ENCODE data around the gene TRPV3.

Gene TRPV3

DNA sequence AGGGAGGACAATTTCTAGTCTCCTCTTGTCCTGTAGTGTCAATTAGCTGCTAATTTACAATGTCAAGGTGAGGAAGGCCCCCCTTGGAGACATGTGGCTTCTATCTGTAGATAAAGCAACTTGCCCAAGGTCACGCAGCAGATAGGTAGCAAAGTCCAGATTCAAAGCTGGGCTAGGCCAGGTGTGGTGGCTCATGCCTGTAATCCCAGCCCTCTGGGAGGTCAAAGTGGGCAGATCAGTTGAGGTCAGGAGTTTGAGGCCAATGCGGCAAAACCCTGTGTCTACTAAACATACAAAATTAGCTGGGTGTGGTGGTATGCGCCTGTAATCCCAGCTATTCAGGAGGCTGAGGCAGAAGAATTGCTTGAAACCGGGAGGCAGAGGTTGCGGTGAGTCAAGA, 11.1 kb downstream of the TRPV3 start:
- DNase-seq: no peak

DNA sequence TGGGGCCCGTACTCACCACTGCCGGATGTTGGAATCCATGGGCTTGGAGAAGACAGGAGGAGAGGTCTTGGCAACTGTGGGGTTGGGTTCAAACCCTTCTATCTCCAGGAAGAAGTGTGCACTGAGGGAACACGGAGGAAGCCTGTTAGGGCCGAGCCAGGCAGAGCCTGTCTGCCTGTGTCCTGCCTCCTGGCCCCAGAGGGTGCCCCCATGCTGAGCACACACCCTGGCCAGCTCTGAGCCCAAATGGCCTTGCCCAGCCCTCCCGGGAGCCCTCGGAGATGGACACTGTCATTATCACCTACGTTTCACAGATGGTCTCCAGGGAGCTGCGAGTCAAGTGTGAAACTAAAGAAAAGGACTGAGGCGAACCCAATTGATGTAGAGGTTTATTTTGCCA, 12.5 kb downstream of the TRPV3 start:
- DNase-seq: no peak

DNA sequence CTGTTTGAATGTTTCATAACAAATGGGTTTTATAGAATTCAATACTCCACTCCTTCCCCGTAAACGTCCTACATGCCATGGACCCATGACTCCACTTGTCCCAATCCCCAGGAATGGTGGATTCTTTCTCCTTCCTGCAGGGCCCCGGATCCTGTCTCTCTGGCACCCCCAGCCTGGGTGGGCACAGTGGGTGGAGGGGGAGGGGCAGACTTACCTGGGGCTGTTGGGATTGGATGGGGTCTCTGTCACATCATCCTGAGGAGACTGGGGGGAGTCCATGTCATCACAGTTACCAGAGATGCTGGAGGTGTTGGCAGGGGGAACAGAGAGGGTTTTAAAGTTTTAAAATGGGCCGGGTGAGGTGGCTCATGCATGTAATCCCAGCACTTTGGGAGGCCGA, 13.2 kb downstream of the TRPV3 start:
- DNase-seq: no peak

DNA sequence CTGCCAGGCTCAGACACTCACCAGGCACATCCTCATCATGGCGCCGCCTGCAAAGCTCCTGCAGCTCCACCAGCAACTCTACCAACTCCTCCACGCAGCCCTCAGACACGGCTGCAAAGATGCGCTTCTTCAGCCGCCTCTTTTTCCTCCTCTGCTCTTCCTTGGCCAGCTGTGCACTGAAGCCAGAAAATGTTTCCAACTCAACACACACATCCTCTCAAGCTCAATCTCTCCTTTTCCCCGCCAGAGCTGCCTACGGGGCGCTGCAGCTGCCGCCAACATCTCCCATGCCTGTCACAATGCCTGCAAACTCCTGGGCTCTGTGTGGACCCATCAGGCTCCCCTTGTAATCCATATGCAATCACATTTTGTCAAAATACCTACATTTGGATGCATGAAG, 14.2 kb downstream of the TRPV3 start:
- DNase-seq: no peak

DNA sequence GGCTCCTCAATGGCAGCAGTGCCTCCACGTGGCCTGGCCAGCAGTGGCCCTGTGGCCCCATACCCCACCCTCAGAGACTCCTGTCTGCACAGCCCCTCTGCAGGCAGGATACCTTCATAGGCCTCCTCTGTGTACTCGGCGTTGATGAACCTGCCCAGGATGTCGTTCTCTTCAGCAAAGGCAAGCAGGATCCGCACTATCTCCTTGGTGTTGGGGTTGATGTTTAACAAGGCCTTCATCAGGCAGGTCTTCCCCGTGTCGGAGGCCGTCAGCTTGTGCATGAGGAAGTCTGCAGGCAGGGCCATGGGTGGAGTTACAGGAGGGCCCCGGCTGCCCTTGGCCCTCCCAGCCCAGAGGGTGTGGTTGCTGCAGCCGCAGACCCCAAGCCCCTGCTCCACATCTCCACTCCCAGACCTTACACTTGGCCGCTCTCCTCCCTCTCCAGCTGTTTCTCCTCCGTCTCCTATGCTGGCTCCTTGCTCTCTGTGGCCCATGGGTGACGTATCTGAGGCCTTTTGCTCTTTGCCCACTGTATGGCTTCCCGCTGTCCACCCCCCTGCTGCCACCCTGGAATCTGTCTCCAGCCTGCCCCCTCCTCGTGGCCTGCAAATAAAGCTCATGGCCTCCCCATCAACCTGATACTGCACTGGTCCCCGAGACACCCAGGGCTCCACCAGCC, 15.1 kb downstream of the TRPV3 start:
- DNase-seq: no peak

DNA sequence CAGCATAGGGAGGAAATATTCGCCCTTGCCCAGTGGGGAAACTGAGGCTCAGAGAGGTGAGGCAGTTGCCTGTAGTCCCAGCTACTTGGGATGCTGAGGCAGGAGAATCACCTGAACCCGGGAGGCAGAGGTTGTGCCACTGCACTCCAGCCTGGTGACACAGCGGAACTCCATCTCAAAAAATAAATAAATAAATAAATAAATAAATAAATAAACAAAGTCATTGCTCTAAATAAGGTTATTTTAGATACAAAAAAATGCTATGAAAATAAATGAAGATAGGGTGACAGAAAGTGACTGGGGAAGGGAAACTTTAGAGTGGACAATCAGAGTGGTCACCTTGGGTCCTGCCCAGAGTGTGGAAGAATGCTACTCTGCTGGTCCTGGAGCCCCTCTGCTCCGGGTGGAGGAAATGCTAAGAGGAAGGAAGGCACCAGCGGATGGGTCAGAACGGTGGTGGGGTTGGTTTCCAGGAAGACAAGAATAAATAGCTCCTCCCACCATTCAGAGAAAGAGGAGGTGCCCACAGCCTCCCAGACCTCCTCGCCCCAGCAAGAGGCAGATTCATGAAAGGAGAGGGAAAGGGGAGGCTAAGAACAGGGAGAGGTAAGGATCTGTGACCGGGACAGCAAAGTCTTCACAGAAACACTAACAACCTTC, 17.6 kb downstream of the TRPV3 start:
- DNase-seq: no peak

DNA sequence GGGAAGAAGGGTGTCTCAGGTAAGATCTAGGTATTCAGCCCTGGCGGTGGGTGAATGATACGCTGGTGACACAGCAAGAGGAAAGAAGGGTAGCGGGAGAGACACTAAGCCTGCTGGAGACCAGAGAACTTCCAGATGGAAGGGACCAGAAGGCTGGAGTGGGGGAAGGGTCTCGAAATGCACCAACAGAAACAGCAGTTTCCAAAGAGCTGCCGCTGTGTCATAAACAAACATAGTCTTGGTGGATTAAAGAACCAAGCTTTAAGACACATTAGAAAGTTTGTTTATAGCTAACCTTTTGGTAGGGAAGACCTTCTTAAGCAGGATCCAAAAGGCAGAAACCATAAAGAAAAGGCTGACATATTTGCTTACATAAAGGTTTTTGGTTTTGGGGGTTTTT, 20.9 kb downstream of the TRPV3 start:
- DNase-seq: no peak

DNA sequence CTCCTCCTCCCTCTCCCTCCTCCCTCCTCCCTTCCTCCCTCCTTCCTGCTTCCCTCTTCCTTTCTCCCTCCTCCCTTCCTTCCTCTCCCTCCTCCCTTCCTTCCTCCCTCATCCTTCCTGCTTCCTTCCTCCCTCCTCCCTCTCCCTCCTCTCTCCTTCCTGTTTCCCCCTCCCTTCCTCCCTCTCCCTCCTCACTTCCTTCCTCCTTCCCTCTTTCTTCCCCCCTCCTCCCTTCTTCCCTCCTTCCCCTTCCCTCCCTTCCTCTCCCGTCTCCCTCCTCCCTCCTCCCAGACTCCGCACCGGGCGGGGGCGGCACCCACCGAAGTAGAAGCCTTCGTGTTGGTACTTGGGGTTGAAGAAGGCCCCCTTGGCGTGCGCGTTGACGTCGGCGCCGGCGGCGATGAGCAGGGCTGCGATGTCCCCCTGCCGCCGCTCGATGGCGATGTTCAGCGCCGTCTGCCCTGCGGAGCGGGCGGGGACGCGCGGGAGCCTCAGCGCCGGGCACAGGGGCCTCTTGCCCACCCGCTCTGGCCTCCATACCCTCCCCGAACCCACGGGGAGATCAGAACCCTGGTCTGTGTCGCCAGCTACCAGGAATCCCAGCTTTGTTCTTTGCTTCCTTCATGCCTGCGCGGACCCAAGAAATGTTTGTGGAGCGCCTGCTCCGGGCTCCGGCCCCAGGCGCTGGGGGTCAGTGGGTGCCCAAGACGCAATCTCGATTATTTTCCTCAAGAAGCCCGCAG, 22.2 kb downstream of the TRPV3 start:
- DNase-seq: no peak

DNA sequence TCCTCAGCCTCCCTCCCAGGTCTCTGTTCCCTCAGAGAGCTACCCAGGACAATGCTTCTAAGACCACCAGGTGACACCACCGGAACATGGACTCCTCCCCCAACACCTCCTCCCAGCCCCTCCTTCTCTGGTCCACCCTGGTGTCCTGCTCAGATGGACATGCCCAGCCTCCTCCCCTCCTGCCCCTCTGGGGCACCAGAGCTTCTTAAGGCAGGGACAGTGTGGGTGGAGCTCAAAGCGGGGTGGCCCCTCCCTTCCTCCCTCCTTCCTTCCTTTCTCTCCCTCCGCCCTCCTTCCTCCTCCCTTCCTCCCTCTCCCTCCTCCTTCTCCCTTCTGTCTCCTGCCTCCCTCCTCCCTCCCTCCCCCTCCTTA, 22.7 kb downstream of the TRPV3 start:
- DNase-seq: no peak

DNA sequence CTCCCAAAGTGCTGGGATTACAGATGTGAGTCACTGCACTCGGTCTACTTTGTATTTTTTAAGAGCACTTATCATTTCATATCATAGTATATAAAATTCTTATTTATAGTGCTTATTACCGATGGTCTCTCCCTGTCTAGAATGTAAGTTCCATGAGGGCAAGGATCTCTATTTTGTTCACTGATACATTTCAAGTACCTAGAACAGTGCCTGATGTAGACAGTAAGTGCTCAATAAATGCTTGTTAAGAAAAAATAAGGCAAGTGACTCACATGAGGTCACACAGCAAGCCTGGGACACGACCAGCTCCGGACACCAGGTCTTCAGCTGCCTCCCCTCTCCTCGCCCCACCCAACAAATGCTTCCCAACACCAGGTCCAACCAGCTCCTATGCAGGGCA, 23.9 kb downstream of the TRPV3 start:
- DNase-seq: no peak

DNA sequence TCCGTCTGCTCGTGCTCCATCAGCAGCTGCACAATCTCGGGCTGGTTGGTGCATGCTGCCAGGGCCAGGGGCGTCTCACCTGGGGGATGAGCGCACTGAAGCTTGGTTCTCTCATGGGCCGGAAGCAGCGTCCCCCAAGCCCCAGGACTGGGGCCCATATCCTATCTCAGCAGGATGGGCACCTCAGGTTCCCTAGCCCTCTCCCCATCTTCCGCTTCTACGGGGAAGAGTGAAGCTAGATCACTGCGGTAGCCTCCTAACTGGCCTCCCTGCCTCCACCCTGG, 24.8 kb downstream of the TRPV3 start:
- DNase-seq: no peak

DNA sequence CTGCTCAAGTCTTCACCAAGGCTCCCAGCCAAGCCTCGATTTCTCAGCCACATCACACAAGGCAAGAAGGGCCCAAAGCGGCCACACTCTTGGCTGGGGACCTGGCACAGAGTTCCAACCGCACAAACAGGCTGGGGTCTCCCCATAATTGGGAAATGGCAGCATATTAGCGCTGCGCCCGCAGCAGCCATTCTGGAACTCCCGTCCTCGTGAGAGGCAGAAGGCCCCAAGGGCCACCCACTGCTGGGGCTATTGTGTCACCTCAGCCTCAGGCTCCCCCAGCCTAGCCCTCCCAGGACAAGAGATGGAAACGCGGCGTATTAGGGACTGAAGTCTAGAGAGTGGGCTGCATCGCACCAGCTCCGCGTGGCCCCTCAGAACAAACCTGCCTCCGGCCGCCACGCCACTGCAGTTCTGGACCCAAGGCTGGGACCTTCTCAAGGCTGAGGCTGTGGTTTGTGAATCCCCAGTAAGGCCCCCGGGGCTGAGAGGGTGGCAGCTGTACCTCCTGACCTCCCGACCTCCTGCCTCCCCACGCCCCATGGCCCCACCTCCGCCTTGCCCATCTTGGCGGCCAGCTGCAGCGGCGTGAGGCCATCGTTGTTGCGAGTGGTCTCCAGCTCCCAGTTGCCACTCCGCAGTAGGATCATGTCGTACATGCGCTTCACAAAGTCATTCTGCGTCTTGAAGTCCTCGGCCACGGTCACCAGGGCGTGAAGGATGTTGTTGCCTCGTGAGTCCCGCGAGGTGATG, 25.3 kb downstream of the TRPV3 start:
- no peak for DNase-seq

DNA sequence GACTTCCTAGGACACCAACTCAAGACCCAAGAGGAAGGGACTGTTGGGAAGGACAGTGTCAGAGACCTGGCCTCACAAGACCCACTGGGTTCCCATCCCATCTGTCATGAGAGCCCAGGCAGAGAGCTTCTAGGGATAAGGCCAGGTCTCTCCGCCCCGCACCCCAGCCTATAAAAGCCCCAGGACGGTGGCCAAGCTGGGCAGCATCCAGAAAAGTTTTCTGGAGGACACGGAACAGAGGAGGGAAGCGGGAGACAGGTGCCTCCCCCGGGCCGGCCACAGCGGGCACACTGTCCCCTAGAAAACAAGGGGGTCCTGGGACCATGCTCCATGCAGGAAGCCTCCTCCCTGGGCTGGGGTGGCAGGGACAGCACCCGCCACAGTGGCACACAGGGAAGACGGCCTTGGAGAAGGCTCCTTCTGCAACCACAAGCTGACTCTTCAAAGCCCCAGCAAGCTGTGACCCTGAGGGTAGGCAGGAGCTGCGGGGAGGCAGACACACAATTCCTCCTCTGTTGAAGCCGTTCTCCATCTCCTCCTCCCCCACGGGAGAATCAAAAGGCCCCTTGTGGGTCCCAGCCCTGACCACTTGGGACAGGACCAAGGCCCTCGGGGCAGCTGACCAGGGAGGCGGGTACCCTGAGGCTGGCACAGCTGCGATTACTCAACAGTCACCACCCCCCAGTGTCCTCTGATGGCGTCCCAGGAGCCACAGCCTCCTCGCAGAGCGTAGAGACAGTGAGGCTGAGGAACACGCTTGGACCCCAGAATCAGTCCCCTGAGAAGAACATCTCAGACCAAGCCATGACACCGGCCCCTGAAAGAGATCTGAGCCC, 26.1 kb downstream of the TRPV3 start:
- no peak for DNase-seq

DNA sequence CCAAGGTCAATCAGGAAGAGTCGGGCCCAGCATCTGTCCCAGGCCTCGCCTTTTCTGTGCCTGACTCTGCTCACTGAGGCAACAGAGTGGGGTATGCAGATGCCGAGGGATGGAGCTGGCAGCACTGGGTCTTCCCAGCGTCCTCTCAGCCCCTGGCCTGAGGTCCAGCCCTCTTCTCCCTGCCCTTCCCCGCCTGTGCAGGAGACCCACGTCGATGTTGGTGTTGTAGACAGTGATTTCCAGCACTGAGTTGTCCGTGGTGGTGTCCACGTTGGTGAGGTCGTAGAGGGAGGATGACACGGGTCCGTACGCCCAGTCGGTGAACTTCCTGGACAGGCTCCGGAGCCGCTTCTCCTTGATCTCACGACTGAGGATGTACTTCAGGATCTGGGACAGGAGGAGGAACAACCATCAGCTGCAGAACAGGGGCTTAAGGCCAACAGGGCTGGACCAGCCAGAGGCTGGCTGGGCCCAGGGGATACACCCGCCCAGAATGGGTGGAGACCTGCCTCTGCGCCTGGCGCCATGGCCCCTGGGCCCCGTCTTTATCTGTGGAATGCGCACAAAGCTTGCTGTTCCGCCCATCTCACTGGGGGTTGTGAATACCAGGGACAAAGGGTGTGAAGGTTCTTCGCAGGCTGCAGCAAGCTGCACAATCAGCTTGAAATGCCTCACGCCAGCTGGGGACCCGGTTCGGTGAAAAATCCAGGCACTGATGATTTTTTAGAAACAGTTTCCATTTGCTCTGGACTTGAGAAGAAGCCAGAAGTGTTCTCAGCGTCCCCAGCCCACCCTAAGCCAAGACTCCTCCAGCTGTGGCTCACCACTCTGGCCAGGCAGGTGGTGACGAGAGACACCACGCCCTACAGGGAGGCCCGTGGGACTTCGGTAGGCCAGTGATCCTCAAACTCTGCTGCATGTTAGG, 27.5 kb downstream of the TRPV3 start:
- DNase-seq: no peak

DNA sequence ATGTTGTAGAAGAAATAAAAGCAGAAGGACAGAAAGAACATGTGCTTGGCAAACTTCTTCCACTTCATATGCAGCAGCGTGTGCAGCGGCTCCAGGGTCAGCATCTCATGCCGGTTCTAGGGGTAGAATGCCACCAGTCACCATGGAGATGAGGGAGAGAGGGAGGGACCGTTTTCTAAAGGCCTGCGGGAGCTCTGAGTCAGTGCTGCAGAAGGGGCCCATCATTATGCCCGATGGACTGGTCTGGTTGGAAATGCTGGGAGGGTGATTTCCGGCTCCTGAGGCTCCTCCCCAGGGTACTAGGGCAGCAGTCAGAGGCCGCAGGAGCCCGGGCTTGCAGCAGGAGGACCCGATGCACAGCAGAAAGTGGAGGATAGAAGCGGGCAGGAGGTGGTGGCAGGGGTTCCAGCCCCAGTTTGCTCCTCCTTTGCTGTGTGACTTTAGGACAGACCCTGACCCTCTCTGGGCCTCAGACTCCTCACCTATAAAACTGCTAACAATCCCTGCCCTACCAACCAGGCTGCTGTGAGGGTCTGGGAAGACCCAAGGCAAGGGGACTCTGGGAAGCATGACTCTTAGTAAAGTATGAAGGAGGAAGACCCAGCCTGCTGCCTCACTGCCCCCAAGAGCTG, 28.6 kb downstream of the TRPV3 start:
- no peak for DNase-seq

DNA sequence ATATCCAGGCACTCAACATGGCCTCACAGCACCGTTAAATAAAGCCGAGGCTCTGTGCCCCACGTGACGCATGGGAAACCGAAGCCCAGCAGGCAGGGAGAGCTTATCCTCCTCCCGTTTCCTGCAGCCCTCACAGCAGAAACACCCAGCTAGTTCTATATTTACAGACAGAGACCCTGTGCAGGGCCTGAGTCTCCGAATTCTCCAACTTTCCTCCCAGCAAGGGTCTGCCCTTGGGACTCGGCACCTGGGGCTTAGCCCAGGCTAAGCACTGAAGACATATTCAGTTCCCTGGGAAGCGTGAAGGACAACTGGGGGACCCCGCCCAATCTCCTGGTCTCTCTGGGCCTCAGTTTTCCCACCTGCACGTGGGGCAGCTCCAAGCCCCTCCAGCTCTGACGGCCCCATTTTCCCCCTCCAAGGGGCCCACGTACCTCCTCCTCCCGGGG, 29.2 kb downstream of the TRPV3 start:
- no peak for DNase-seq

DNA sequence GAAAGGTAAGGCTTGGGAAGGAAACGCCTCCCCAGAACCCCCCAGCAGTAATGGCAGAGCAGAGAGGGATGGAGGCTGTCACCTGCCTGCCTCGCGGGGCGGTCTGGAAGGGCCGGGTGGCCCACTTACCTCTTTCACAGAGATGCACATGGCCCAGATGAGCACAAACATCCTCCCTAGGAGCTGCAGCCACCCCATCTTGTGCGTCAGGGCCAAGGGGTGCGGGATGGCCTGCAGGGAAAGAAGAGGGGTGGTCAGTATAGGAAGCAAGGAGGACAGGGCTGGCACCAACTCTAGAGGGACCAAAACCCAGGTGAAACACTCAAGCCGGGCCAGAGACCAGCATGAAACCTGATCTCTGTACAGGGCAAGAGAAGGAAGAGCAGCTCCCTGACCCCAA, 29.7 kb downstream of the TRPV3 start:
- no peak for DNase-seq

DNA sequence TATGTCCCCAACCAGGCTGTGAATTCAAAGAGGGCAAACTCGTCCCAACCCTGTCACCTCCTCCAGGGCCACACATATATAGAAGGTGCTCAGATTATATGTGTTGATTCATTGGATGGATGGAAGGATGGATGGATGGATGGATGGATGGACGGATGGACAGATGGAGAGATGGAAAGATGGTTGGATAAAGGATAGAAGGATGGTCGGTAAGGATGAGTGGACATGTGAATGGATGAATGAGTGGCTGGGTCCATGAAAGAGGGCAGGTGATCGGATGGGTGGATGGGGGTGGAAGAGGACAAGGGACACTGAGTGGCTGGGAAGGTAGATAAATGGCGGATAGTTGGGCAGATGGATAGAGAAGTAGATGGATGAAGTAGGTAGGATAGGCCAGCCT, 30.1 kb downstream of the TRPV3 start:
- DNase-seq: no peak

DNA sequence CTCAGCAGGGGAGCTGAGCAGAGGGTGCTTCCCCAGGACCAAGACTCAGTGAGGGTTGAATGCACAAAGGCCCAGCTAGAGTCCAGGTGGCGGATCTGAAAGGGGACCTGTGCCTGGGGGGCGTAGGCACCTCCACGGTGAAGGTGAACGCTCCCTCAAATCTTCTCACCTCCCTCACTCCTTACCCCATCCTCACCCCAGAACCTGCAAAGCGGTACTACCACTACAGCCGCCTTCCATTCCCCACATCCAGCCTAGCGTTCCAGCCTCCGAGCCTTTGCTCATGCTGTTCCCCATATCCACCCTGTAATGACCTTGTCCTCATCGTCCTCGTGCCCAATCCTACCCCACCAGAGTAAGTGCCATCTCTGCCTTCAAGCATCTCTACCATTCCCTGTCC, 30.6 kb downstream of the TRPV3 start:
- DNase-seq: no peak

DNA sequence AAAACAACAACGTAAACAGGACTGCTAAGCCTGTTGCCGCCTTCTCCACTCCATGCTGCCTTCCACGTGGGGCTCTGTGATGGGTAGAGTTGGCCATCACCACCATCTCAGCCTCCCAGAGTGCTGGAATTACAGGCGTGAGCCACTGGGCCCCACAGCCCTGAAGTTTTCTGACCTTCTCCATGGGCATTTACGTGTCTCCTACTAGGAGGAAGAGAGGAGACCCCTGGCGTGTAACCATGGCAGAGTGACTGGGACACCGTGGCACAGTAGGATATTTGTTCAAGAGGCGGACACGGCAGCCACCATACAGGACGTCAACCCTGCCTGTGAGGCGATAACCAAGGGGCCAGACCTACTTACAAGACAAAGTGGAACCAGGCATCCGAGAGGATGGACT, 31.1 kb downstream of the TRPV3 start:
- no peak for DNase-seq

DNA sequence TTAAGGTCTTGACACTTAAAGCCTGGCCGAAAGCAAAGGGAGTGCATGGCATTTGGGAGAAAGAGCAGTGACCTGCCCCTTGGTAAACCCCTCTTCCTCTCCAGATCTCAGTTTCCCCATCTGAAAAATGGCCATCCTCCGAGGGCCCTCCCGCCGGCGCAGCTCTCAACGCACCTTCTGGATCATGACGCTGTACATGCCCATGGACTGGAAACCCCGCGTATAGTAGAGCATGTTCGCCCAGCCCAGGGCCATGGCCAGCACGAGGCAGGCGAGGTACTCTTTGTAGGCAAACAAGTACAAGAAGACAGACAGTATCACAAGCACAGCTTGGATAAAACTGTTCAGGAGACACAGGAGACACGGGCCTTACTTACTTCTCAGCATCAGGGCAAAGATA, 33.6 kb downstream of the TRPV3 start:
- DNase-seq: no peak

All from NCI-H1417 treated with DMSO at 0.1 percent for 48 hours (cell line).